Kidney tubule cell (primary cell): ENCODE measurements around the gene TMEM151A.
A peak's percentile ranks its signal among the peaks of the same experiment; 100 is the strongest.

Source experiments
- DNase-seq: peaks from one replicate; pipeline ENCODE4 v3.0.0-alpha.2; 2018; ENCODE audit warnings: low spot score

The TMEM151A gene

GRCh38 chr11:66338276-66339161, 46.8 kb downstream of the TMEM151A start:
- no peak for DNase-seq

DNA sequence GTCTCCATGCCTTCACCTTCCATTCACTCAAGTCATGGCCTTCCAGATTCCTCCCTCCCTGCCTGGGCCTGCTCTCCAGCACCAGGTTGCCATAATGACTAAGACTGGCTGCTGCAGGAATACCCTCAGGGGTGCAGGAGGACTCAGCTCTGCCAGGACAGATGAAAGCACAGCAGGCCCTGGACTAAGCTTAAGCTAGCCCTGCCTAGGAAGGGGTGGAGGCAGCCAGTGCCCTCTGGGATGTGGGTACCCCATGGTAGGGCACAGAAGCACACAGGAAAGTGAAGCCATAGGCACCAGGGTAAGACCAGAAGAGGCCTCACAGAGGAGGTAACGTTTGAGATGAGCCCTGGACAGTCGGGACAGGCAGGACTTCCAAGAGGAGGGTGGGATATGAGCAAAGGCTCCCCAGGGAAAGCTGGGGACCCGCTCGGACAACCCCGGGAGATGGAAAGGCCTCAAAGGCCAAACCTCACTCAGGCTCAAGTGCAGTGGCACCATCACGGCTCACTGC, 47.5 kb downstream of the TMEM151A start:
- peak; percentile 41 for DNase-seq

DNA sequence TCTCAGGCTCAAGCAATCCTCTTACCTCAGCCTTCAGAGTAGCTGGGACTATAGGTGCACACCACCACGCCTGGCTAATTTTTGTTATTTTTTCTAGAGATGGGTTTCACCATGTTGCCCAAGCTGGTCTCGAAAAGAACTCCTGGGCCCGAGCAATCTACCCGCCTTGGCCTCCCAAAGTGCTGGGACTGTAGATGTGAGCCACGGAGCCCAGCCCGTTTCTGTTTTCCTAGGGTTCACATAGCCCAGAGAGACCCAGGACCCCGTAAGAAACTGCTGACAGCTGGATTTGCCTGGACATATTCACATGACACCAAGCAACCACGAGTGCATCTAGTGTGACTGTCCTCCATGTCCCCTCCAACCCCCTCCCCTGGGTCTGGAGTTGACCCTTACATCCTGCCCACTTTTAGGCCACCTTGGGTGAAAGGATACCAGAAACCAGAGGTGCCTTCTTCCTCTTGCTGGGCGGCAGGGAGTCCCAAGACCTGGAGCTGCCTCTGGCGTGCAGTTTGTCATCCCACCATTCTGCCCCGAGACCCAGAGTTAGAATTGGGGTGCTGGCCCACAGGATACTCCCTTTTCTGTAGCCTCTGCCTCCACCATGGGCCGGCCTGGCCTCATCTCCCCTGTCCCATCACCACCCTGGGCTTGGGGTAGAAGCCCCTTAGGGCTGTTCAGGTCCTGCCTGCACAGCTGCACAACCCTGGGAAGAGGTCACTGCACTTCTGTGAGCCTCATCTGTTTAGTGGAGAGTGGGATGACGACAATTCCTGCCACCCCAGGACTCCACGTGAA, 48.2 kb downstream of the TMEM151A start:
- DNase-seq, result no peak

- no peak for DNase-seq
Measured at GRCh38 chr11:66340596-66341501, 49.2 kb downstream of the TMEM151A start.

DNA sequence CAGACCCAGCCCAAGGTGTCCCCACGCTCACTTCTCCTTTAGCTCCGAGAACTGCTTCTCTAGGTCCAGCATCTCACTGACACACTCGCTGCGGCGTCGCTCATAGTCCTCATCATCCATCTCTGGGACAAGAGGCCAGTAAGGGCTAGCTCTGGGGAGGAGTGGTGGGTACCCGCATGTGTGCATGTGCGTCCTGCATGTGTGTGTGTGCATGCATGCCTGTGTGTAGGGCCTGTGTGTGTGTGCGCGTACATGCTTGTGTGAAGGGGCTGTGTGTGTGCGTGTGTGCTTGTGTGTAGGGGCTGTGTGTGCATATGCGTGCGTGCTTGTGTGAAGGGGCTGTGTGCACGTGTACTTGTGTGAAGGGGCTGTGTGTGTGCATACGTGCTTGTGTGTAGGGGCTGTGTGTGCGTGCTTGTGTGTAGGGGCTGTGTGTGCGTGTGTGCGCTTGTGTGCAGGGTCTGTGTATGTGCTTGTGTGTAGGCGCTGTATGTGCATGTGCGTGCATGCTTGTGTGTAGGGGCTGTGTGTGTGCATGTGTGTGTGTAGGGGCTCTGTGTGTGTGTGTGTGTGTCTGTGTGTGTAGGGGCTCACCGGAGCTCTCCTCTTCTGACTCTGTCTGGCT, 49.9 kb downstream of the TMEM151A start:
- no peak for DNase-seq

- no peak for DNase-seq
Measured at GRCh38 chr11:66343176-66343575, 51.5 kb downstream of the TMEM151A start.

- DNase-seq, result peak; percentile 96
Measured at GRCh38 chr11:66344550-66345315, 53.0 kb downstream of the TMEM151A start, which contains the start of gene BRMS1. Gene BRMS1 (minus strand): TSS chr11:66345104. CDS start chr11:66342234, 2,870 bp downstream.

- no peak for DNase-seq
Measured at GRCh38 chr11:66345316-66345649, 53.6 kb downstream of the TMEM151A start.
